Stimulated activated CD4-positive, alpha-beta T cell treated with anti-CD3 and anti-CD28 coated beads, Interleukin-12 subunit alpha, Interleukin-12 subunit beta, amount 100 ng/mL, for 24 hours (primary cell): ENCODE data around the gene PMEPA1.

Experiments
- DNase-seq, 2 experiments: peaks; one replicate each; pipeline ENCODE4 v3.0.0-alpha.2; 2020; ENCODE audit warnings: low read depth in 2 of 2

Gene PMEPA1

GRCh38 chr20:57677584-57677982 lies 32.2 kb downstream of the PMEPA1 start:
- DNase-seq, result no peak

- no peak for DNase-seq
These were observed 32.9 kb downstream of the PMEPA1 start for GRCh38 chr20:57676589-57677583.

- no peak for DNase-seq
These were observed 34.0 kb downstream of the PMEPA1 start for GRCh38 chr20:57675773-57676172.

GRCh38 chr20:57672953-57673575 lies 36.8 kb downstream of the PMEPA1 start:
- DNase-seq, result no peak

GRCh38 chr20:57672164-57672563 lies 37.7 kb downstream of the PMEPA1 start:
- DNase-seq, result no peak

- DNase-seq, result no peak
These were observed 38.2 kb downstream of the PMEPA1 start for GRCh38 chr20:57671662-57672061.

GRCh38 chr20:57671072-57671391 lies 38.8 kb downstream of the PMEPA1 start:
- DNase-seq, result no peak

GRCh38 chr20:57670288-57671071 lies 39.3 kb downstream of the PMEPA1 start:
- no peak for DNase-seq

- no peak for DNase-seq
These were observed 40.2 kb downstream of the PMEPA1 start for GRCh38 chr20:57669632-57670031.

- no peak for DNase-seq
These were observed 41.7 kb downstream of the PMEPA1 start for GRCh38 chr20:57667924-57668782.

- no peak for DNase-seq
These were observed 42.4 kb downstream of the PMEPA1 start for GRCh38 chr20:57667388-57667787.

- DNase-seq, result no peak
These were observed 43.0 kb downstream of the PMEPA1 start for GRCh38 chr20:57666834-57667157.

GRCh38 chr20:57666106-57666833 lies 43.5 kb downstream of the PMEPA1 start:
- DNase-seq, result no peak

- no peak for DNase-seq
These were observed 44.2 kb downstream of the PMEPA1 start for GRCh38 chr20:57665589-57665971.

GRCh38 chr20:57664924-57665588 lies 44.8 kb downstream of the PMEPA1 start:
- no peak for DNase-seq

- DNase-seq, result no peak
These were observed 45.3 kb downstream of the PMEPA1 start for GRCh38 chr20:57664476-57664875.

GRCh38 chr20:57663681-57664451 lies 45.9 kb downstream of the PMEPA1 start:
- no peak for DNase-seq

- DNase-seq, result no peak
These were observed 46.6 kb downstream of the PMEPA1 start for GRCh38 chr20:57663241-57663640.

- DNase-seq, result no peak
These were observed 47.2 kb downstream of the PMEPA1 start for GRCh38 chr20:57662456-57663240.
